ENCODE results near the gene KRT84.

- TF ChIP-seq POLR2A (IDR thresholded peaks at IDR 0.05) (no peak), CTCF (IDR thresholded peaks at IDR 0.05) (no peak)
These were observed 17.6 kb downstream of the KRT84 start for GRCh38 chr12:52367876-52368275.

Data from stomach (tissue), 4 donors.